Measurements from ENCODE around the gene BICDL2. TPM values are rescaled to one million over a fixed set of nuclear protein-coding genes. Genes with fewer than 3 reads are reported as not detected.

BICDL2 gene
- polyA plus RNA-seq, 2 of the 4 experiments (the other 2 are of a cell fraction) = not detected

GRCh38 chr16:3009568-3010390, 27.0 kb downstream of the BICDL2 start (continued):
- TF ChIP-seq ZFP36 (IDR thresholded peaks at IDR 0.05; ENCODE audit: borderline replicate concordance, partially characterized antibody) = no peak
- TF ChIP-seq FOXS1 (CRISPR knock-in tag; IDR thresholded peaks at IDR 0.05) = no peak
- TF ChIP-seq NPAS2 (CRISPR knock-in tag; IDR thresholded peaks at IDR 0.05; ENCODE audit: borderline replicate concordance) = no peak

- ChIA-PET POLR2A (interaction anchor here (9.6 kb wide), 1 partner anchor 13 kb away, joined by 107 read pairs; the partner anchor contains the start of genes HCFC1R1, THOC6 and TNFRSF12A), CTCF (interaction anchor here (1.1 to 14.8 kb wide), 3 partner anchors 12 to 82 kb away, joined by 3 to 214 read pairs (median 112); partner anchors contain the start of genes CLDN6, HCFC1R1, THOC6 and TNFRSF12A)
- Histone ChIP-seq H3K4me2 (no peak overlapping the region), H3K9me3 (no peaks in the 10 kb centered on the region), H3K4me1 (peaks cover 19% of the 10 kb centered on the region), H3K27ac (no peak overlapping the region), H3K4me3 (no peak overlapping the region)
- FAIRE-seq = no peak
- no peak for TF ChIP-seq MAZ (IDR thresholded peaks at IDR 0.05; ENCODE audit: borderline replicate concordance, low read depth, low read length)
- TF ChIP-seq TFCP2L1 (CRISPR knock-in tag; IDR thresholded peaks at IDR 0.05) = no peak
- no peak for TF ChIP-seq POLR2A (IDR thresholded peaks at IDR 0.05; ENCODE audit: low read length)
- TF ChIP-seq FOSB (CRISPR knock-in tag; IDR thresholded peaks at IDR 0.05) = no peak
- TF ChIP-seq FOSL2 (IDR thresholded peaks at IDR 0.05) = no peak
- TF ChIP-seq FOSL2 (CRISPR knock-in tag; IDR thresholded peaks at IDR 0.05) = no peak
- no peak for TF ChIP-seq NPAS2 (CRISPR knock-in tag; IDR thresholded peaks at IDR 0.05; ENCODE audit: borderline replicate concordance)
- WGBS (ENCODE audit: missing lambda C conversion rate) = 84% methylated on average over 4 of the region's 4 CpGs
- DNase-seq (ENCODE audit: low read depth in 1 of 2, low spot score in 1 of 2) = no peak
- ATAC-seq = no peak
Observed at GRCh38 chr16:3008690-3009037, 28.1 kb downstream of the BICDL2 start.

- ChIA-PET CTCF (interaction anchor here (13.6 to 14.8 kb wide), 2 partner anchors 13 to 22 kb away, joined by 112 to 214 read pairs; partner anchors contain the start of genes CLDN6, HCFC1R1, THOC6 and TNFRSF12A), POLR2A (interaction anchor here (9.6 kb wide), 1 partner anchor 13 kb away, joined by 107 read pairs; the partner anchor contains the start of genes HCFC1R1, THOC6 and TNFRSF12A)
- ATAC-seq (no peak), DNase-seq (ENCODE audit: low read depth in 1 of 2, low spot score in 1 of 2) (no peak), FAIRE-seq (no peak)
- TF ChIP-seq RARB (CRISPR knock-in tag; IDR thresholded peaks at IDR 0.05) (no peak), CHD2 (IDR thresholded peaks at IDR 0.05; ENCODE audit: low read length, partially characterized antibody) (peak; percentile 38)
- WGBS (ENCODE audit: missing lambda C conversion rate) = 84% methylated on average over 17 of the region's 17 CpGs
- Histone ChIP-seq H3K27ac (no peak overlapping the region), H3K4me3 (no peak overlapping the region), H3K9me3 (no peaks in the 10 kb centered on the region), H3K4me2 (no peak overlapping the region), H3K4me1 (peaks cover 14% of the 10 kb centered on the region)
Observed at GRCh38 chr16:3007957-3008689, 28.6 kb downstream of the BICDL2 start.

GRCh38 chr16:3007059-3007956, 29.4 kb downstream of the BICDL2 start:
- Histone ChIP-seq H3K27ac (no peak overlapping the region), H3K4me3 (no peak overlapping the region), H3K9me3 (no peaks in the 10 kb centered on the region), H3K4me2 (no peak overlapping the region), H3K4me1 (peaks cover 8% of the 10 kb centered on the region; the same call in 1 of the 3 replicates)
- WGBS (ENCODE audit: missing lambda C conversion rate) = 83% methylated on average over 13 of the region's 13 CpGs
- POLR2A ChIA-PET = interaction anchor here (9.6 kb wide), 1 partner anchor 14 kb away, joined by 107 read pairs; the partner anchor contains the start of genes HCFC1R1, THOC6 and TNFRSF12A
- ATAC-seq (no peak), FAIRE-seq (no peak), DNase-seq (ENCODE audit: low read depth in 1 of 2, low spot score in 1 of 2) (no peak)
- CTCF ChIA-PET = interaction anchor here (13.6 to 14.8 kb wide), 2 partner anchors 13 to 22 kb away, joined by 112 to 214 read pairs; partner anchors contain the start of genes CLDN6, HCFC1R1, THOC6 and TNFRSF12A
- TF ChIP-seq FOSB (CRISPR knock-in tag; IDR thresholded peaks at IDR 0.05) (no peak), EP300 (IDR thresholded peaks at IDR 0.05) (no peak), ZNF302 (CRISPR knock-in tag; IDR thresholded peaks at IDR 0.05) (no peak), SMC3 (IDR thresholded peaks at IDR 0.05) (no peak), FOSL2 (IDR thresholded peaks at IDR 0.05) (no peak), FOSL2 (CRISPR knock-in tag; IDR thresholded peaks at IDR 0.05) (no peak), HES2 (IDR thresholded peaks at IDR 0.05) (no peak), RAD21 (conservative IDR thresholded peaks at IDR 0.05 in 1 of 2, IDR thresholded peaks at IDR 0.05 in 1 of 2) (no peak), PBX3 (IDR thresholded peaks at IDR 0.05) (no peak)
